IMR-90 (cell line): ENCODE measurements around the gene EIF4ENIF1. TPM values are rescaled to one million over a fixed set of nuclear protein-coding genes. Genes with fewer than 3 reads are reported as not detected.
"Not testable (repeated sequence)": the region's sequence is repeated elsewhere in the genome, so short reads cannot be mapped to it uniquely, and the experiment has no call there.

ENCODE experiments used
- ATAC-seq: fragments of 200-7000 bp; cut with Tn5 transposase; 2 replicates; pipeline ENCODE4 v1.9.1; 2020; ENCODE audit warnings: low read depth, mild to moderate bottlenecking, moderate library complexity
- BruUV-seq: library from RNA; stranded (reverse); fragments of 400-500 nt; replicated peaks from 2 replicates; lab custom pipeline; 2021; lab: Mats Ljungman, UMichigan
- CTCF ChIA-PET: fragments of 300-600 bp; formaldehyde crosslinking; extraction: SDS; loops from one replicate; lab custom pipeline; 2021; ENCODE audit warnings: antibody characterized with exemption; lab: Yijun Ruan, JAX
- POLR2A ChIA-PET: fragments of 300-600 bp; sonication (Branson Sonifier 250); formaldehyde crosslinking; loops from one replicate; lab custom pipeline; 2022; ENCODE audit warnings: antibody characterized with exemption; ENCODE audit not compliant: unreplicated experiment; lab: Charles Lee
- DNase-seq: peaks from one replicate; pipeline ENCODE4 v3.0.0; 2013
- H2AFZ ChIP-seq: replicated peaks from 2 replicates; pipeline ENCODE3; 2013; ENCODE audit warnings: low read length, mild to moderate bottlenecking; ENCODE audit not compliant: poor library complexity
- H2AK5ac ChIP-seq: 2 replicates; pipeline ENCODE4 v1.6.1; 2013; ENCODE audit warnings: low read depth, low read length, inconsistent platforms
- H2AK9ac ChIP-seq: replicated peaks from 2 replicates; pipeline ENCODE3; 2013; ENCODE audit warnings: mild to moderate bottlenecking, low read depth, low read length, moderate library complexity; ENCODE audit not compliant: poor library complexity
- H2BK120ac ChIP-seq: 2 replicates; pipeline ENCODE4 v1.6.1; 2013; ENCODE audit warnings: low read depth, low read length, inconsistent platforms
- H2BK15ac ChIP-seq: 3 replicates; pipeline ENCODE4 v1.6.1; 2013; ENCODE audit warnings: low read depth, low read length, inconsistent platforms
- H2BK20ac ChIP-seq: 2 replicates; pipeline ENCODE4 v1.6.1; 2013; ENCODE audit warnings: low read depth, mild to moderate bottlenecking, inconsistent platforms, low read length, moderate library complexity
- H2BK5ac ChIP-seq: 2 replicates; pipeline ENCODE4 v1.6.1; 2013; ENCODE audit warnings: mild to moderate bottlenecking, low read depth, low read length, inconsistent platforms; ENCODE audit not compliant: poor library complexity, severe bottlenecking
- H3K14ac ChIP-seq: replicated peaks from 2 replicates; pipeline ENCODE4 v1.6.1; 2013; ENCODE audit warnings: low read depth, low read length, inconsistent platforms
- H3K18ac ChIP-seq: 2 replicates; pipeline ENCODE4 v1.6.1; 2013; ENCODE audit warnings: low read depth, low read length, control low read depth
- H3K23ac ChIP-seq: 2 replicates; pipeline ENCODE4 v1.6.1; 2013; ENCODE audit warnings: low read depth, low read length, inconsistent platforms
- H3K27ac ChIP-seq: 2 replicates; pipeline ENCODE4 v1.5.1; 2013; ENCODE audit warnings: mild to moderate bottlenecking, control low read depth, low read length; ENCODE audit not compliant: insufficient read depth
- H3K27me3 ChIP-seq: 2 replicates; pipeline ENCODE4 v1.6.1; 2013; ENCODE audit warnings: low read length; ENCODE audit not compliant: control insufficient read depth, insufficient read depth
- H3K36me3 ChIP-seq: 2 replicates; pipeline ENCODE4 v1.6.1; 2013; ENCODE audit warnings: low read length, mixed read lengths; ENCODE audit not compliant: control insufficient read depth, insufficient read depth
- H3K4ac ChIP-seq: 2 replicates; pipeline ENCODE4 v1.6.1; 2013; ENCODE audit warnings: low read depth, low read length, inconsistent platforms
- H3K4me1 ChIP-seq: 2 replicates; pipeline ENCODE4 v1.6.1; 2013; ENCODE audit warnings: low read length, mixed read lengths; ENCODE audit not compliant: control insufficient read depth, insufficient read depth
- H3K4me2 ChIP-seq: 2 replicates; pipeline ENCODE4 v1.6.1; 2013; ENCODE audit warnings: low read depth, mild to moderate bottlenecking, control low read depth, low read length, moderate library complexity
- H3K4me3 ChIP-seq: 2 replicates; pipeline ENCODE4 v1.5.1; 2013; ENCODE audit warnings: low read depth, mild to moderate bottlenecking, control low read depth, low read length, moderate library complexity; ENCODE audit not compliant: insufficient read depth
- H3K56ac ChIP-seq: 2 replicates; pipeline ENCODE4 v1.6.1; 2013; ENCODE audit warnings: low read length, inconsistent platforms; ENCODE audit not compliant: insufficient read depth; ENCODE audit errors: extremely low read depth
- H3K79me1 ChIP-seq, 2 experiments: 2 replicates each; pipeline ENCODE4 v1.6.1; 2013; ENCODE audit warnings: low read length in 2 of 2, inconsistent platforms in 1 of 2, low read depth in 1 of 2
- H3K9ac ChIP-seq: 2 replicates; pipeline ENCODE4 v1.6.1; 2013; ENCODE audit warnings: low read depth, low read length, control low read depth
- H3K9me1 ChIP-seq: 2 replicates; pipeline ENCODE4 v1.6.1; 2013; ENCODE audit warnings: low read length, inconsistent platforms; ENCODE audit not compliant: insufficient read depth
- H3K9me3 ChIP-seq: 2 replicates; pipeline ENCODE4 v1.6.1; 2013; ENCODE audit warnings: low read length; ENCODE audit not compliant: control insufficient read depth, insufficient read depth
- H4K20me1 ChIP-seq: 2 replicates; pipeline ENCODE4 v1.6.1; 2013; ENCODE audit warnings: low read length, inconsistent platforms; ENCODE audit not compliant: insufficient read depth
- H4K5ac ChIP-seq: 2 replicates; pipeline ENCODE4 v1.6.1; 2013; ENCODE audit warnings: mild to moderate bottlenecking, low read depth, low read length, control low read depth
- H4K8ac ChIP-seq, 2 experiments: 2 replicates each; pipeline ENCODE4 v1.6.1; 2013; ENCODE audit warnings: low read depth in 2 of 2, low read length in 2 of 2, control low read depth in 1 of 2, inconsistent platforms in 1 of 2
- H4K91ac ChIP-seq: 2 replicates; pipeline ENCODE4 v1.6.1; 2013; ENCODE audit warnings: low read depth, low read length, inconsistent platforms; ENCODE audit not compliant: insufficient read depth
- WGBS, 2 experiments: methylation state at CpG; one replicate each; pipeline versions ENCODE4 v1.1.5 to v1.1.7; 2013; ENCODE audit warnings: missing lambda C conversion rate in 2 of 2; ENCODE audit not compliant: insufficient read length in 1 of 2; ENCODE audit errors: extremely low coverage in 2 of 2; 5-methylcytosine and 5-hydroxymethylcytosine counted together
- dilution Hi-C: fragments of 300-500 bp; cut with HindIII; formaldehyde crosslinking; loops from one replicate; pipeline ENCODE4 v1.14.3; 2018; ENCODE audit warnings: low sequenced_read_pairs; ENCODE audit not compliant: unreplicated experiment
- in situ Hi-C: fragments of 300-500 bp; cut with MboI; formaldehyde crosslinking; loops from 3 replicates; pipeline ENCODE4 v1.14.3; 2019; ENCODE audit warnings: low sequenced_read_pairs, inconsistent platforms, mixed read lengths
- intact Hi-C: fragments of 100-400 bp; cut with micrococcal nuclease; formaldehyde crosslinking; loops from 2 replicates; pipeline ENCODE4 v1.10.0; 2022
- polyA plus RNA-seq, 3 experiments: library from polyadenylated mRNA; depleted of rRNA; stranded (reverse); fragments of >200 nt; gene quantifications; 2 replicates each; pipeline ENCODE4 v1.2.3, GENCODE V29; 2012; ENCODE audit warnings: low replicate concordance in 1 of 3
- total RNA-seq: library from RNA; depleted of rRNA; stranded (reverse); fragments of >200 nt; gene quantifications from 2 replicates; pipeline ENCODE4 v1.2.3, GENCODE V29; 2012

The EIF4ENIF1 gene
- total and polyA plus RNA-seq, 2 of the 4 experiments (the other 2 are of a cell fraction): 14.7 to 16.0 TPM

DNA sequence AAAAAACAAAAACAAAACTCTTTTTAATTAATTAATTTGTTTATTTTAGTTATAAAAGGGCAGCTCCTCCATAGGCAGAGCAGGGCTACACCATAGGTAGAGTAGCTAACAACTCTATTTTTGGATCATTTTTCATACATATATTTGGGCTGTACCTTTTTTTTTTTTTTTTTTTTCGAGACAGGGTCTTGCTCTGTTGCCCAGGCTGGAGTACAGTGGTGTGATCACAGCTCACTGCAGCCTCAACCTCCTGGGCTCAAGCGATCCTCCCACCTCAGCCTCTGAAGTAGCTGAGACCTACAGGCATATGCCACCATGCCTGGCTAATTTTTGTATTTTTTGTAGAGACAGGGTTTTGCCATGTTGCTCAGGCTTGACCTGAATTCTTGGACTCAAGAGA is 87.3 kb downstream of the EIF4ENIF1 start:
- CTCF ChIA-PET, dilution Hi-C loops, H3K4ac ChIP-seq, in situ Hi-C loops, H3K23ac ChIP-seq, H3K4me2 ChIP-seq, intact Hi-C loops, BruUV-seq, H3K4me1 ChIP-seq, POLR2A ChIA-PET, H4K8ac ChIP-seq, H3K27ac ChIP-seq, H3K9me1 ChIP-seq, H3K4me3 ChIP-seq, H2AK9ac ChIP-seq, H2BK15ac ChIP-seq, H4K20me1 ChIP-seq, H3K14ac ChIP-seq, H3K9me3 ChIP-seq, H3K27me3 ChIP-seq, H3K56ac ChIP-seq, H2AK5ac ChIP-seq, H3K18ac ChIP-seq, H3K9ac ChIP-seq, H4K91ac ChIP-seq, ATAC-seq, H2BK5ac ChIP-seq, DNase-seq, H4K5ac ChIP-seq, H2AFZ ChIP-seq, H2BK20ac ChIP-seq, H2BK120ac ChIP-seq: not testable (repeated sequence)
- no CpG with 5 or more reads among the region's 2 CpGs for whole genome bisulfite sequencing, 2 experiments
- Histone ChIP-seq H3K36me3 (peaks cover 22% of the 10 kb centered on the region), H3K79me1 (peaks cover 16 to 52% of the 10 kb centered on the region in 2 experiments)
